Measurements from ENCODE around the gene MBNL2.

Gene MBNL2

GRCh38 chr13:97384371-97384770 lies 162.2 kb downstream of the MBNL2 start:
- H3F3A ChIP-seq (ENCODE audit: insufficient read depth, low read length), result no peaks in the 10 kb centered on the region
- no peaks in the 10 kb centered on the region for H3K79me2 ChIP-seq (ENCODE audit: low read length)
- H3K4me1 ChIP-seq (ENCODE audit: low read length), result no peaks in the 10 kb centered on the region
- no peaks in the 10 kb centered on the region for H3K27me3 ChIP-seq (replicated peaks; ENCODE audit: insufficient read depth, low read length)
- no peaks in the 10 kb centered on the region for H3K36me3 ChIP-seq (replicated peaks; ENCODE audit: insufficient read depth, low read length)
- no peak overlapping the region for H3K4me3 ChIP-seq (ENCODE audit: low read length)
- no peak overlapping the region for H3K27ac ChIP-seq (ENCODE audit: low read length)
- DNase-seq, result no peak
- H3K4me2 ChIP-seq (ENCODE audit: low read depth, low read length), result no peak overlapping the region
- TF ChIP-seq EZH2phosphoT487 (IDR thresholded peaks at IDR 0.05; ENCODE audit: low read length) (no peak), EZH2 (optimal IDR thresholded peaks at IDR 0.05; ENCODE audit: low read depth, low read length) (no peak), CTCF (IDR thresholded peaks at IDR 0.05; ENCODE audit: low read length) (no peak)
- no peak overlapping the region for H3K9ac ChIP-seq (ENCODE audit: low read length)
- H3K9me2 ChIP-seq (replicated peaks; ENCODE audit: insufficient read depth, low read length), result no peaks in the 10 kb centered on the region
- H4K20me1 ChIP-seq (ENCODE audit: insufficient read depth, low read length), result no peaks in the 10 kb centered on the region
- no peaks in the 10 kb centered on the region for H3K9me3 ChIP-seq (replicated peaks; ENCODE audit: insufficient read depth, low read length)
- no peak overlapping the region for H2AFZ ChIP-seq (ENCODE audit: low read length)

DNA sequence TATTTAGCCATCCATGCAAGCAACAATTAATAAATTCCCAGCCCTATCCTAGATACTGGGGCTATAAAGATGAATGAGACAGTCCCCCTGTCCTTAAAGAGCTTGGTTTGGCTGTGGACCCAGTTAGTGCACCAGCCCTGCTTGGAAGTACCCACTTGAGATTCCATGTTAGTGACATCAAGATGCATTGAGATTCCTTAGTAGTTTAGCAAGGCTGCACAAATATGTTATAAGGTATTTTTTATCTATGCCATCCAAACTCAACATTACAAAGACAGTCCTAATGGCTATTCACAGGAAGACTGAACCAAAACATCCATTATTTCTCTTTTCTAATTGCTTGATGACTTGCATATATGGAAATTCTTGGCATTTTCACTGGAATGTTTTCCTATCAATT lies 163.0 kb downstream of the MBNL2 start:
- no peaks in the 10 kb centered on the region for H3F3A ChIP-seq (ENCODE audit: insufficient read depth, low read length)
- H3K9me3 ChIP-seq (replicated peaks; ENCODE audit: insufficient read depth, low read length), result no peaks in the 10 kb centered on the region
- H3K79me2 ChIP-seq (ENCODE audit: low read length), result no peaks in the 10 kb centered on the region
- DNase-seq, result no peak
- no peaks in the 10 kb centered on the region for H3K4me1 ChIP-seq (ENCODE audit: low read length)
- TF ChIP-seq EZH2phosphoT487 (IDR thresholded peaks at IDR 0.05; ENCODE audit: low read length) (no peak), EZH2 (optimal IDR thresholded peaks at IDR 0.05; ENCODE audit: low read depth, low read length) (no peak), CTCF (IDR thresholded peaks at IDR 0.05; ENCODE audit: low read length) (no peak)
- no peaks in the 10 kb centered on the region; the same call in 1 of the 2 replicates for H3K36me3 ChIP-seq (replicated peaks; ENCODE audit: insufficient read depth, low read length)
- no peak overlapping the region for H3K9ac ChIP-seq (ENCODE audit: low read length)
- H3K4me2 ChIP-seq (ENCODE audit: low read depth, low read length), result no peak overlapping the region
- no peak overlapping the region for H3K4me3 ChIP-seq (ENCODE audit: low read length)
- H3K9me2 ChIP-seq (replicated peaks; ENCODE audit: insufficient read depth, low read length), result no peaks in the 10 kb centered on the region
- H3K27me3 ChIP-seq (replicated peaks; ENCODE audit: insufficient read depth, low read length), result no peaks in the 10 kb centered on the region
- no peak overlapping the region for H2AFZ ChIP-seq (ENCODE audit: low read length)
- no peak overlapping the region for H3K27ac ChIP-seq (ENCODE audit: low read length)
- no peaks in the 10 kb centered on the region for H4K20me1 ChIP-seq (ENCODE audit: insufficient read depth, low read length)

DNA sequence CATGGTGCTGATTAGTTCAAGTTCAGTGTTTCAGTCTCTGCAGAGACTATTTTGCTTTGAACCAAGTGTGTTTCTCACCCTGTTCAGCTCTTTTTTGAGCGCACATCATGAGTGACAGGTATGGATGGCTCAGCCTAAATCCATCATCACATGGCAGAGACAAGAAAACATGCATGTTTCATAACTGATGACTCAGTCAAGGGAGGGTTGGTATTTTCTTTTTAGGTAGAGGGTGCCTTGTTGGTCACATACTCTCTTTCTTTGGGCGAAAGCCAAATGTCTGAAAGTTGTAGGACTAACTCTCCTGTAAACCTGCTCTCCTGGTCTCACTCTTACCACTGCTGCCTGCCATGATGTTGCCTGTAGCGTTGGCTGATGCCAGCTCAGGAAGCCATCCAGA lies 163.7 kb downstream of the MBNL2 start:
- no peaks in the 10 kb centered on the region for H3K4me1 ChIP-seq (ENCODE audit: low read length)
- H2AFZ ChIP-seq (ENCODE audit: low read length), result no peak overlapping the region
- no peaks in the 10 kb centered on the region for H3K79me2 ChIP-seq (ENCODE audit: low read length)
- DNase-seq, result no peak
- H3K9me3 ChIP-seq (replicated peaks; ENCODE audit: insufficient read depth, low read length), result no peaks in the 10 kb centered on the region
- no peak overlapping the region for H3K27ac ChIP-seq (ENCODE audit: low read length)
- H3K9me2 ChIP-seq (replicated peaks; ENCODE audit: insufficient read depth, low read length), result no peaks in the 10 kb centered on the region
- no peak overlapping the region for H3K9ac ChIP-seq (ENCODE audit: low read length)
- no peak overlapping the region for H3K4me3 ChIP-seq (ENCODE audit: low read length)
- H3K27me3 ChIP-seq (replicated peaks; ENCODE audit: insufficient read depth, low read length), result no peaks in the 10 kb centered on the region
- H3K36me3 ChIP-seq (replicated peaks; ENCODE audit: insufficient read depth, low read length), result no peaks in the 10 kb centered on the region; the same call in 1 of the 2 replicates
- H3K4me2 ChIP-seq (ENCODE audit: low read depth, low read length), result no peak overlapping the region
- no peaks in the 10 kb centered on the region for H4K20me1 ChIP-seq (ENCODE audit: insufficient read depth, low read length)
- no peaks in the 10 kb centered on the region for H3F3A ChIP-seq (ENCODE audit: insufficient read depth, low read length)
- TF ChIP-seq EZH2phosphoT487 (IDR thresholded peaks at IDR 0.05; ENCODE audit: low read length), result no peak
- TF ChIP-seq EZH2 (optimal IDR thresholded peaks at IDR 0.05; ENCODE audit: low read depth, low read length), result no peak
- TF ChIP-seq CTCF (IDR thresholded peaks at IDR 0.05; ENCODE audit: low read length), result no peak

Data from MM.1S (cell line).